ENCODE data around the gene KLHL18.
"Not testable (repeated sequence)": the region's sequence is repeated elsewhere in the genome, so short reads cannot be mapped to it uniquely, and the experiment has no call there.

Gene KLHL18

DNA sequence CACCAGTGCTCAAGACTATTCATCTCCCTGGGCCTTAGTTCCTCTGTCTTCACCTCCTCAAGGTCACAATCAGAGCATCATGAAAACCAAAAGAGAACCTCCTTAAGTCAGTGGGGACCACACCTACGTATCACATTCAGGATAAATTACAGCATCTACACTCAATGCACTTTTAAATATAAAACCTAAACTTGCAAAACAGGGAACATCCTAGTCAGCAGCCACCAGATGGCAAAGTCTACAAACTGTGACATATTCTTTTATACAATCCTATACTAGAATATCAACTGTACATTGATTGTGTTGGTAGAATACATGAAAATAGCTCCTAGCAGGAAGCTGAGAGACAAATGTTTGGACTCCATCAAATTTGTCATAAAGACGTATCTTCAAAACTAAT is 8.1 kb upstream of the KLHL18 start:
- no peak for DNase-seq (ENCODE audit: low spot score)

DNA sequence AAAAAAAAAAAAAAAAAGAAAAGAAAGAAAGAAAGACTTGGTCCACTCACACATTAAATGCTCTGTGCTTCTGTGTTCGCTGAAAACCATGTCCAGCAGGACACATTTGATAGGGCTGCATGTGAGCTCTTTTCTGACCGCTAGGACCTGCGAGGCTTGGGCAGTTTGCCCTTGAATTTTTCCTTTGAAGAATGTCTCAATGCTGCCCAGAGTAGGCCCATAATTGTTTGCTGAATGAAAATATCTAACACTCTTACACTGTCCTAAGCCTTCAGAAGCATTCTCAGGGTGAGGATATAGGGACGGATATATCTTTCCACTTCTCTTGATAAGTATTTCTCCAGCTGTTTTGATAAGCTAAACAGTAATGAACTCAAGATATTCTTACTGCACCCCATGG is 6.2 kb upstream of the KLHL18 start:
- no peak for DNase-seq (ENCODE audit: low spot score)

DNA sequence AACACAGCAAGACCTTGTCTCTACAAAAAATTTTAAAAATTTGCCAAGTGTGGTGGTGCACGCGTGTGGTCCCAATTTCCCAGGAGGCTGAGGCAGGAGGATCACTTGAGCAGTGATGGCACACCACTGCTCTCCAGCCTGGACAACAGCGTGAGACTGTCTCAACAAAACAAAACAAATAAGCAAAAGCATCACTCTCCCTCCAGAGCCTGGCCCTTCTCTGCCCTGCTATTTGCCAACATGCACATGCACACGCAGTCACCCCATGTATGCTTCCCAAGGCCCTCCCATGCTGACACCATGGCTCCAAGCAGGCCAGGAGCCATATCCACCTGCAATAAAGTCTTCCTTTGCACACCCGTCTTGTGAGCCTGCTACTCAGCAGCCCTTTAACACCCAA is 2.2 kb upstream of the KLHL18 start:
- no peak for DNase-seq (ENCODE audit: low spot score)

DNA sequence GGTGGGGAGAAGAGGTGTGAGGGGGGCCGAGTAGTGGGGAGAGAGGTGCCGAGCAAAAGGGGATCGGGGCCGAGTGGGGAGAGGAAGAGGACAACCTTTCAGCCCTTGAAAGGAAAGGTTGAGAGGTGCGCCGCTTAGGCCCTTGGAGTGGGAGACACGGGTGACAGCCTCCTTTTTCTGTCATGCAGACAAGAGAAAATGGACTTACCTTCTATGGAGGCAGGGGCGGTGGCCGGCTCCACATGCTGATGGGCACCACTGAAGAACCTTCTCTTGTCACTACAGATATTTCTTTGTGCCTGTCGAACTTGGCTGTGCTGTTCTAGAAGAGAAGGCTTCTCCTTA is 421 bp downstream of the KLHL18 start:
- DNase-seq (ENCODE audit: low spot score), result peak; percentile 22

DNA sequence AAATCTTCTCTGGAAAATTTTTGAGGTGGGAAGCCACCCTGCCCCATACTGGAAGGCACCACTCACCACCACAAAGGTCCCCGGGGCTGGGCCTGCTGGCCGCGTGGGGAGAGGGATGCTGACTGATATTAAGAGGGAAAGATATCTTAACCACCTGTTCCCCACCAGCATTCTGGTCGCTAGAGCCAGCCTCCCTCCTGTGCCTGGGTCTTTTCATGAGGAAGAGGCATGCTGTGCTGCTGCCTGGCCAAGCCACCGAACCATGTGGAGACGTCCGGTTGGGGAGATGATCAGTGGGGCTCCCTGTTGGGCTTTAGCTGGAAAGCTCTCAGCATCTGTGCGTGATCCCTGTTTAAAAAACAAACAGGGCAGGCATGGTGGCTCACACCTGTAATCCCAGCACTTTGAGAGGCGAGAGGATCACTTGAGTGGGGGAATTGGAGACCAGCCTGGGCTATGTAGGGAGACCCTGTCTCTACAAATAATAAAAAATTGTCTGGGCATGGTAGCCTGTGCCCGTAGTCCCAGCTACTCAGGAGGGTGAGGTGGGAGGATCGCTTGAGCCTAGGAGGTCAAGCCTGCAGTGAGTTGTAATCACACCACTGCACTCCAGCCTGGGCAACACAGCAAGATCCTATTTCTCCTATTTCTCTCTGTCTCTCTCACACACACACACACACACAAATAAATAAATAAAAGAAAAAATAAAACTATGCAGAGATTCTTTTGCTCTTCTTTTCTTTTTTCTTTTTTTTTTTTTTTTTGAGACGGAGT is 1.0 kb downstream of the KLHL18 start:
- DNase-seq (ENCODE audit: low spot score), result peak; percentile 9

DNA sequence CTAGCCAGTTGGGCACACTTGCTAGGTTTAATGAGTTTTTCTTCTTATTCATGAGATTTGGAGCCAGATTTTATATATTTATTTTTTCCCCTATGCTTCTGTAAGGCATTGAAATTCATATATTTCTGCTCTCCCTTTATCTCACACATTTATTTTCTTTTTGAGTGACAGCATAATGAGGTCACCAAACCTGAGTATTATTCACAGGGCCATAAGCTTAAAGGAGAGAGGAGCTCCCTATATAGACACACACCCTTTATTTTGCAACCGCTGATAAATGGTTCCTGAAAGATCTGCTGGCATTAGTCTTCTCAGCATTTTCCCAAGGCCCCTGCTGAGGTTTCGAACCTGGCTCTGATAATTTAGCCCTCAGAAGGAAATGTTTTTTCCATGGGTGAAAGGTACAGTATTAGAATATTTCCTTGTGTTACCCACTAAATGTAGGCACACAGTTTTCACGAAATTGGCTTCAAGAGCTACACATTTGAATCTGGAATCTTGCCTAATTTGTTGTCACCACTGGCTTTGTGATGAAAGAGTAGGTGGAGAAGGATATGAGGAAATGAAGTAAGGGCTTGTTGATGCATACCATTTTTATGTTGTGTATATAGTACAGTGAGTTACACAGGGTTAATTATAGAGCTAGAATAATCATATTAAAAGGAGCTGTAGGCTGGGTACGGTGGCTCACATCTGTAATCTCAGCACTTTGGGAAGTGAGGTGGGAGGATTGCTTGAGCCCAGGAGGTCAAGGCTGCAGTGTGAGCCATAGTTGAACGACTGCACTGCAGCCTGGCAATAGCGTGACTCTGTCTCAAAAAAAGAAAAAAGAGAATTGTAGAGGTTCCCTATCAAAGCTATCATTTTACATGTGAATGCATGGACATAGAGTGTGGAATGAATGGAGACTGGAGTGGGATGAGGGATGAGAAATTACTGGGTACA is 6.5 kb downstream of the KLHL18 start:
- DNase-seq (ENCODE audit: low spot score), result no peak

DNA sequence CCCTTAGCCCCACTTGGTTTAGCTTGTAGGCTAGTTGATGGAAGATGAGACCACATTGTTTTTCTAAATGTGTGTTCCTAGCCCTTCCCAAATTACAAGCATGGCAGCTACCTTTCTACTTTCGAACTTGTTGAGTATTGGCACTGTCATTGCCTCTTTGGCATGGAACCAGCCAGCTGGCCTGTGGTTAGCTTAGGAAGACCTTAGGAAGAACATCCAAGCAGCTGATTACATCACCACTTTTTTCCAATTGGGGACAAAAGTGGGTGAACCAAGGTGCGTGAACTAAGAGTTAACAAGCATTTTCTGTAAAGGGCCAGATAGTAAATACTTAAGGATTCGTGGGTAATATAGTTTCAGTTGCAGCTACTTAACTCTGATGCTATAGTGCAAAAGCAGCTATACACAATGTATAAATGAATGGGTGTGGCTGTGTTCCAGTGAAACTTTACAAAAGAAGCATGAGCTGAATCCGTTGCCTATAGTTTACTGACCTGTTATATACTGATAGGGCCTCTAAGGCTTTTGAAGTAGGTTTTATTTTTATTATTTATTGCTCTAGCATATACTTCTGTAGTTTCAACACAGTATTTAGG is 8.5 kb downstream of the KLHL18 start:
- no peak for DNase-seq (ENCODE audit: low spot score)

DNA sequence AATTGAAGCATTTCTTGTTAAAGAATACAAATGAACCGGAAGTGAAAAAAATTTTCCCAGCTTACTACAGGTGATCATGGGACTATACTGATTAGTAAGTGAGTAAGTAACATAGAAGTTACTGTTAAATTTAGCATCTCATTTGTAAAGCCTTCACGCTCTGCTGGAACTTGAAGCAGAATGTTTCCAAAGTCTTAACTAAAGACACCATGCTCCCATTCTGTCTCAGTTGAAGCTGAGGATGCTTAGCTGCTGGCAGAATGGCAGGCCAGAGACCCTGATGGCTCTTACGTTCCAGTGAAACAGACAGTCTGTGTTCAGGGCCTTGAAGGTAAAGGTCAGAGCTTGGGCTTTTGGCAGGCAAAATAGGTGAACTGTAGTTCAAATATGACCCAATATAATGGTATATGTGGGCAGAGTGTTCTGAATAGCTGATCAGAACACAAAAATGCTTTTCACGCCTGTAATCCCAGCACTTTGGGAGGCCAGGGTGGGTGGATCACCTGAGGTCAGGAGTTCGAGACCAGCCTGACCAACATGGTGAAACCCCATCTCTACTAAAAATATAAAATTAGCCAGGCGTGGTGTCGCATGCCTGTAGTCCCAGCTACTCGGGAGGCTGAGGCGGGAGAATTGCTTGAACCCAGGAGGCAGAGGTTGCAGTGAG is 9.1 kb downstream of the KLHL18 start:
- not testable (repeated sequence) for DNase-seq (ENCODE audit: low spot score)

DNA sequence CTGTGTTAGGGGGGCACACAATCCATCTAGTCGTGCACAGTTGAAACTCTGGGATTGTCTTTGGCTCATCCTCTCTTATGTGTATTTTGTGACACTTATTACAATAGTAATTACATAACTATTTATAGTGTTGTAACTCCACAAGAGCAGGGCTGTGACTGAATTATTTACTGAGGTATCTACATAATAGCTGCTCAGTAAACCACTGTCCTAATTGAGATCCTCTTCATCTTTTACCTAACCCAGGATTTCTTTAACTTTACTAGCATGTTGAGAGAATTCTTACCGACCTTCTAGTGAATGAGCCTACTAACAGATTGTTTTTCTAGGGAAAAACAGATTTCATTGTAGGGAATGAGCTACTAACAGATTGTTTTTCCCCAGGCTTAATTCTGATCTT is 11.1 kb downstream of the KLHL18 start:
- no peak for DNase-seq (ENCODE audit: low spot score)

DNA sequence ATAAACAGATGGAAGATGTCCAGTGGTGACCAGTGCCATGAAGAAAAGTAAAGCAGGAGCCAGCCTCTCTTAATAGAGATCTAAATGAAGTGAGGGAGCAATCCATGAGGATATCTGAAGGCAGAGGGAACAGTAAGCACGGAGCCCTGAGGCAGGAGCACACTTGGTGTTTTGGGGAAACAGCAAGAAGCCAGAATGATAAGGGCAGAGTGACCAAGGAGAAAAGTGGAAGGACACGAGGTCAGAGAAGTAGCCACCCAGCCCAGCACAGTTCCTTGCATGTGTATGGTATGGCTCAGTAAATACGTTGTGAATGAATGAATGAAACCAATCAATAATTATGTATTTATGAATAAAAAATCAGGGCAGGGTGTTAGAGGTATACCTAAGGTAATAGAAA is 11.6 kb downstream of the KLHL18 start:
- DNase-seq (ENCODE audit: low spot score), result no peak

DNA sequence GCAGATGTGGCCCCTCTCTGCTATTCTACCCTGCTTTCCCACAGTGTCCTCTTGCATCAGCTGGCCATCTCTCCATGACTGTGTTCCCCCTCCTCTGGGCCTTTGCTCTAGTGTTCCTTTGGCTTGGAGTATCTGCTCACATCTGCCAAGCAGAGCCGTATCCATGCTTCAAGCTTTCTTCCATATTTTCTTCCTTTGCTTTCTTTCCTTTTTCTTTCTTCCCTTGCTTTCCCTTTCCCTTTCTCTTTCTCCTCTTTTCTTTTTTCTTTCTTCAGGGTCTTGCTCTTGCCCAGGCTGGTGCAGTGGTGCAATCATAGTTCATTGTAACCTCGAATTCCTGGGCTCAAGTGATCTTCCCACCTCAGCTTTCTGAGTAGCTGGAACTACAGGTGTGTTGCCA is 12.6 kb downstream of the KLHL18 start:
- no peak for DNase-seq (ENCODE audit: low spot score)

DNA sequence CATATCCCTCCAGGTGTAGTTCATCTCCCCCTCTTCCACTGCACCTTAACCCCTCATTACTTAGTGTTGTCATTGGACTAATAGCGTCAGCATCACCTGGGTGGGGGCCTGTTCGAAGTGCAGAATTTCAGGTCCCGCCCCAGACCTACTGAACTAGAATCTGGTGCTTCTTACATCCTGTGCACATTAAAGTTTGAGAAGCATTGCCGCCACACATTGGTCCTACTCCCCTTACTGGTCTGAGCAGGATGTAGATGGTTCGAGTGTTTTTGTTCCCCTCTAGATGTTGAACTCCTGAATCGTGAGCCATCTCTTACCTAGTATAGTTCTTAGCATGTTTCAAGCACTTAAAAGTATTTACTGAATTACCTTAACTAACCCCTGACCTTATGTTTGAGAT is 13.2 kb downstream of the KLHL18 start:
- DNase-seq (ENCODE audit: low spot score), result no peak

DNA sequence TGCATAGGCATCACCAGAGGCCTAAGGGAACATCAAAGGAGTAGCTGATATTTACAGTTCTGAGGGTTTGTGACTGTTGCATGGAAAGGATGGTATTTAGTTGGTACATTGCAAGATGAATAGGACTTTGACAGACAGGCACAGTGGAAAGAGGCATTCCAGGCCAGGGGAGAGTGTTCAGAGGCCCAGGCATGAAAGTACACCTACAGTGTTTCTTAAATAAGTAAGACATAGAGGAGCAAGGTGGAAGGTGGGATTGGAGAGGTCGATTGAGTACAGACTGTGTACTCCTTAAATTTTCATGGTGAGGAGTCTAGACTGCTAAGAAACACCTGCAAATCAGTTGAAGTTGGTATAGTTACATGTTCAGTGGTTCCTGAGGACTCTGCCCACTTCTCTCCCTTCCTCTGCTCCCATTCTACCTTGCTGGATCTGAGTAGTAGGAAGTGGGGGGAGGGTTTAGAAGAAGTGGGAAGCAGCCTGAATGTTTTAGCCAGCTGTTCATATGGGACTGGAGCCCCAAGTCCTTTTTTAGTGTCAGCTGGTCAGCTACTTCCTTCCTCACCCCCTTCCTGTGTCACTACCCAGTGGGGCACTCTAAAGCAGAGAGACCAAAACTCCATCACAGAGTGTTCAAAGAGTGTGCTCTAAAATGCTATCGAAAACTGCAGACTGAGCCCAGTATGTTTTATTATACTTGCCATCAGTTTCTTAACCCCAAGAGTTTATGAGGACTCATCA is 14.0 kb downstream of the KLHL18 start:
- peak; percentile 42 for DNase-seq (ENCODE audit: low spot score)

DNA sequence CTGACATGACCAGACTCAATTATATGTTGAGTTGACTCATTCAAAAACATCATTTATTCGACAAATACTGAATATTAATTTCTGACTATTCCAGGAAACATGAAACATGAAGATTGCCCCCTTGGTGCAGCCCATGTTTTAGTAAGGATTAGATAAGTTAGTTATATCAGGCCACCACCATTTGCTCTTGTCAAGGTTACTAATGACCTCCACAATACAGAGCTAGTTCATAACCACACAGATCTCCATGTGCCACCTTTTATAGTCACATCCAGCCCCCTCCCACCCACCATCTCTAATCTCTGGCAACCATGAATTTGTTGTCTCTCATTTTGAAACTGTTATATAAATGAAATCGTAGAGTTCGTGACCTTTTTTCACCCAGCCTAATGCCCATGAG is 15.7 kb downstream of the KLHL18 start:
- DNase-seq (ENCODE audit: low spot score), result no peak

DNA sequence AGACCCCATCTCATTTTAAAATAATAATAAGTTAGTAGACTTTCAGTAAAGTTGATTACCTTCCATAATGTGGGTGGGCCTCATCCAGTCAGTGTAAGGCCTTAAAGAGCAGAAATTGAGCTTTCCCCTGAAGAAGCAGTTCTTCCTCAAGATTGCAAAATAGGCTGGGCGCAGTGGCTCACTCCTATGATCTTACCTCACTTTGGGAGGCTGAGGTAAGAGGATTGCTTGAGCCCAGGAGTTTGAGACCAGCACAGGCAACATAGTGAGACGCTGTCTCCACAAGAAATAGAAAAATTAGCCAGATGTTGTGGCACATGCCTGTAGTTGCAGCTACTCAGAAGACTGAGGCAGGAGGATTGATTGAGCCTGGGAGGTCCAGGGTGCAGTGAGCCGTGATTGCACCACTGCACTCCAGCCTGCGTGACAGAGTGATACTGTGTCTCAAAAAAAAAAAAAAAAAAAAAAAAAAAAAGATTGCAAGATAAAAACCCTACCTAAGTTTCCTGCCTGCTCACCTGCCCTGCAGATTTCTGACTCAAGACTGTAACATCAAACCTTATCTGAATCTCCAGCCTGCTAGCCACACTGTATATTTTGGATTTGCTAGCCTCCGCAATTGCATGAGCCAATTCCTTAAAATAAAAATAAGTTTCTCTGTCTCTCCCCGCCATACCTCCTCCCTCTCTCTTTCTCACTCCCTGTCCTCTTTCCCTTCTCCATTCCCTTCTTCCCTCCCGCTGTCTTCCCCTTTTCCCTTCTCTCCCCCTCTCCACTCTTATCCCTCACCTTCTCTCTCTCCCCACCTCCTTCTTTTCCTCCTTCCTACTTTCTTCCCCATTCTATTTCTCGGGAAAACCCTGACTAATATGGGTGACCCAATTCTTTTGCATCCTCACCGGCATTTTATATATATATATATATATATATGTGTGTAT is 16.9 kb downstream of the KLHL18 start:
- no peak for DNase-seq (ENCODE audit: low spot score)

DNA sequence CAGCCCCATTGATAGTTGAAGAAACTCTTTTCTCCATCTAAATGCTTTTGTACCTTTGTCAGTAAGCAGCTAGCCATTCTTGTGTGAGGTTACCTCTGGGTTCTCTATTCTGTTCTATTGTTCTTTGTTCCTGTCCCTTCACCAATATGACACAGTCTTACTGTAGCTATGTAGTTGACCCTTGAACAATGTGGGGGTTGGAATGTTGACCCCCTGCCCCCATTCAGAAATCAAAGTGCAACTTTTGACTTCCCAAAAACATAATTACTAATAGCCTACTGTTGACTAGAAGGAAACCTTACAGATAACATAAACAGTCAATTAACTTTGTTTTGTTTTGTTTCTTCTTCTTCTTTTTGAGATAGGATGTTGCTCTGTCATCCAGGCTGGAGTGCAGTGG is 18.7 kb downstream of the KLHL18 start:
- DNase-seq (ENCODE audit: low spot score), result no peak

DNA sequence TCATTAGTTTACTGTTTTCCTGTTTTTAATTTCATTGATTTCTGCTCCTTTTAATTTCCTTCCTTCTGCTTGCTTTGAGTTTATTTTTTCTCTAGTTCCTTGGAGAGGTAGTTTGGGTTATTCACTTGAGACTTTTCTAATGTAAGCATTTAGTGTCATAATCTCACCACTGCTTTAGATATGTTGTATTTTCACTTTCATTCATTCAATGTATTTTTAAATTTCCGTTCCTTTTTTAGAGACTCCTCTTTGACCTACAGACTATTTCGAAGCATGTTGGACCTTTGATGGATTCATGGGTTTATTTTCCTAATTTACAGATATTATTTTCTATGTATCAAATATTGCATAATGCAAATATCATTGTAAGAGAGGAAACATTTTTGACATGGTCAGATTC is 23.3 kb downstream of the KLHL18 start:
- no peak for DNase-seq (ENCODE audit: low spot score)

DNA sequence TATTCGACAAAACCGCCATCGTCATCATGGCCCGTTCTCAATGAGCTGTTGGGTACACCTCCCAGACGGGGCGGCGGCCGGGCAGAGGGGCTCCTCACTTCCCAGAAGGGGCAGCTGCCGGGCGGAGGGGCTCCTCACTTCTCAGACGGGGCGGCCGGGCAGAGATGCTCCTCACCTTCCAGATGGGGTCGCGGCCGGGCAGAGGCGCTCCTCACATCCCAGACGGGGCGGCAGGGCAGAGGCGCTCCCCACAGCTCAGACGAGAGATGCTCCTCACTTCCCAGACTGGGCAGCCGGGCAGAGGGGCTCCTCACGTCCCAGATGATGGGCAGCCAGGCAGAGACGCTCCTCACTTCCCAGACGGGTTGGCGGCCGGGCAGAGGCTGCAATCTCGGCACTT is 26.5 kb downstream of the KLHL18 start:
- not testable (repeated sequence) for DNase-seq (ENCODE audit: low spot score)

DNA sequence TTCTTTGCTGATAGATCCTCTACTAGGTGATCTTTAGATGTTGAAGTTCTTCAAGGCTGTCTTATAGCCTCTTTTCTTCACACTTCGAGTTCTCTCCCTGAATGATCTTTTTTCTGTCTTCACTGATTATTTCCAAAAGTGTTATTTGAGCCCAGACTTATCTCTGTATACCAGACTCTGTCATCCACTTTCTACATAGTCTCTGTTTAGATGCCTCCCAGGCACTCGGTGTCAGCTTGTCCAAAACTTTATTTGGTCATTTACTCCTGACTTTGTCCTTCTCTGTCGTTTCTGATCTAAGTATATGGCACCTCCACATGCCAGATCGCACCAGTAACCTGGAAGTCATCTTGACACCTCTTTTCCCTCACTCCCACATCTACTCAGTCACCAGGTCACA is 27.6 kb downstream of the KLHL18 start:
- DNase-seq (ENCODE audit: low spot score), result no peak

DNA sequence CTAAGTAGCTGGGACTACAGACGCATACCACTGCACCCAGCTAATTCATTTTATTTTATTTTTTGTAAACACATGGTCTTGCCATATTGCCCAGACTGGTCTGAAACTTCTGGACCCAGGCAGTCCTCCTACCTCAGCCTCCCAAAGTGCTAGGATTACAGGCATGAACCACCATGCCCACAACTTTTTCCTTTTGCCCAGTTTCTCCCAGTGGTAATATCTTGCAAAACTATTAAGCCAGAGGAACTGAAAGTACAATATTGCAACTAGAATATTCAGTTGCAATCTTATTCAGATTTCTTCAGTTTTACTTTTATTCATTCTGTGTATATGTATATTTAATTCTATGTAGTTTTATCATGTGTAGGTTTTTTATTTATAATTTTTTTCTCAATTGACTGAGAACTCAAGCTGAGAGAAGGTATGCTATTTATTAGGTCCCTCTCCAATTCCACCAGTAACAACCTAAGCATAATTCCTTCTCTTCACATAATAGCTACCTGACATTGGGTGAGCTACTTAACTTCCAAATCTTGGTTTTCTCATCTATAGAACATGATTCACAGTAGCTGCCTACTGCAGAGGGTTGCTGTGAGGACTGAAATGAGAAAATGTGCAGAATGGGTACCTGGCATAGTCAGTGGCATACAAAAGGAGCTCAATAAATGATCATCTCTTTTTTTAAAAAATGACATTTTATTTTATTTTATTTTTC is 30.8 kb downstream of the KLHL18 start:
- no peak for DNase-seq (ENCODE audit: low spot score)
